ENCODE data around the gene RAI14. TPM values are rescaled to one million over a fixed set of nuclear protein-coding genes. Genes with fewer than 3 reads are reported as not detected.
"Not testable (repeated sequence)": the region's sequence is repeated elsewhere in the genome, so short reads cannot be mapped to it uniquely, and the experiment has no call there.

The RAI14 gene
- polyA plus RNA-seq, 6 donors from 2014 or later: 0.08 to 2.4 (median 1.2) TPM; not detected in 2

DNA sequence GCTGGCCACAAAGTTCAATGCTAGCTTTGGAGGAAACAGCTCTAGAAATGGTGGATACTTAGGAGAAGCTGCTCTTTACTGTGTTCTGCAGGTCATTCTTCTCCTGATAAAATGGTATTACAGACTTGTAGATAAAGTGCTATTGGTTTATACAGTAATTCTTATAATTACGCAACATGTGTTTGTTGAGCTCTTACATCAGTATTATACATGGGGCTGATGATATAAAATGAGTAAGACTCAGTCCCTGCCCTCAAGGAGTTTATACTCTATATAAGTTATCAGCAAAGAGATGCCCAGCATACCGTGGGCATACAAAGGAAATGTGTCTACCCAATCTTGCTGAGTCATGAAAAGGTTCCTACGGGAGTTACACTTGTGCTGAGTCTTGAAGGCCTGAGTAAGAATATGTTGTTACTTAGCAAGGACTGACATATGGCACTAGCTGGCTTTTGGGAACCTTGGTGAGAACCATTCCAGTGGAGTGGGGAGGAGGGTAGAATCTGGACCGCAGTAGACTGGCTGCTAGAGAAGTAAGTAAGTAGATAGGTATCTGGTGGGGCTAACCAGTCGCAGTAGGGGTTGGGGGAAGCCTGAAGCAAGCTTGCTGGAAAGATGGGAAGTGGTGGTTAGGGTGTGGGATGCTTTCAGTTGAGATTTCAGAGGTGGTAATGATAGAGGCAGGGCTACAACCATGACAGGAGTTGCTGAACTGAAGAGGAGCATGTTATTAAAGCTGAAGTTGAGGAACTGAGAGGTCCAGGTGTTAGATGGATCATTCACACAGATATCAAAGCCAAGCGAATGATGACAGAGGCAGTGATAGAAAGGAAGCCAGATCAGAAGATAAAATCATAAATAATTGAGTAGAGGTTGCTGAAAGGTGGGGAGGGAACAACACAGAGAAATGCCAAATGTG is 171.7 kb downstream of the RAI14 start:
- DNase-seq (no peak), ATAC-seq (ENCODE audit: low read depth in 2 of 2) (peak; percentile 66 to 78)
- Mint-ChIP-seq H3K27ac (peak overlapping the region in 2 of 6 donors; percentile 7 to 36), H3K4me3 (peak overlapping the region in 1 of 8 donors; percentile 12), H3K9me3 (no peaks in the 10 kb centered on the region), H3K4me1 (peaks cover 7 to 11% (median 9%) of the 10 kb centered on the region in 3 donors), H3K27me3 (peaks cover 0 to 9% (median 5%) of the 10 kb centered on the region in 3 donors), H3K36me3 (no peaks in the 10 kb centered on the region)

DNA sequence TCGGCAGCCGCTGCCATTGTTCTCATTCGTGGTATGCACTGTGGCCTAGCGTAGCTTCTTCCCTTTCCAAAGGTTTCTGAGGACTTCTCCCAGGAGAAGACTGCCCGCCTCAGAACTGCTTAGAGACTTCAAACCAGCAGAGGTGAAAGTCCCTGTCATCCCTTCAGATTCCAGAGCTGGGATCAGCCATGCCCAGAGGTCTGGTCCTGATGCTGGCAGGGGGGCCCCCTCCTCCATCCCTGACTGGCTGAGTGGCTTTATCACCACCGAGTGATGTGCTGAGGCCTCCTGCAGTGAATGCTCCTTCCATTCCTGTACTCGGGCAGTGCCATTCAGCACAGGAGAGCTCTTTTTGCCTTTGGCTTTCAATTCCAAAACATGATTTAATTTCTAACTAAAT is 174.7 kb downstream of the RAI14 start:
- H3K36me3 Mint-ChIP-seq; H3K27ac Mint-ChIP-seq; H3K4me3 Mint-ChIP-seq; ATAC-seq (ENCODE audit: low read depth in 2 of 2); H3K27me3 Mint-ChIP-seq; H3K9me3 Mint-ChIP-seq; DNase-seq: not testable (repeated sequence)
- peaks cover 7 to 11% (median 9%) of the 10 kb centered on the region in 3 donors for H3K4me1 Mint-ChIP-seq

DNA sequence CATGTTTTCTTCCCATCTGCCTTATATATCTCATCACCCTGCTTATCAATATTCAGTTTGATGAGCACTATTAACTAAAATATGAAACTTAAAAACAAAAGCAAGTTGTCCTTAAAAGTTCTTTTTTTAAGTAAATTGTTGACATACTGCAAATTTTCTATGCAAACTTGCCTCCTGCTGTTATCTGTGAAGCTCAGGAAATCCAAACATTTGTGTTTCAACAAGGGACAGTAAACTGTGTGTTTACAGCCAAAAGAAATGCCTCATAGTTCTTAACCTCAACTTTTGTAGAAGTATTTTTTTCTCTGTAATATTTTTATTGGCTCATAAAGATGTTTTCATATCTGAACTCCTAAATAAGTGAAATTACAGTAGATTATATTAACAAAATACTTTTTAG is 175.2 kb downstream of the RAI14 start:
- Mint-ChIP-seq H3K4me1 (peaks cover 7 to 11% (median 9%) of the 10 kb centered on the region in 3 donors), H3K36me3 (no peaks in the 10 kb centered on the region), H3K4me3 (no peak overlapping the region), H3K27ac (no peak overlapping the region), H3K27me3 (no peaks in the 10 kb centered on the region), H3K9me3 (no peaks in the 10 kb centered on the region)
- ATAC-seq (ENCODE audit: low read depth in 2 of 2) (no peak), DNase-seq (no peak)

DNA sequence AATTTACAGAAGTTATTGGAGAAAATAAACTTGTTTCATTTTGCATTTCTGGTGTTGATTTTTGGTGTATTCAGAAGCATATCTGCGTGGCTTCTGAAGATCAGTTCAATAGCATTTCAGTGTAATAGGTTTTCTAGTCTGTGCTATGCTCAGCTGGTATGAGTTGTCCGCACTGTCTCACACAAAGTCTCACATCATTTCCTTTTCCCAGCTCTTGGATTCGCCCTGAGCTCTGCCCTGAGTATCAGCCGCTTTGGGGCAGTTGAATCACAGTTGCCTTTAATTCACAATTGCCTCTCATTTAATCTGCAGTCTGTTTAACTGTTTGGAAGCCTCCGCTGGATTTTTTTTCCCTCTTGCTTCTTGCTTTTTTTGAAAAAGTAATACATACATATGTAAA is 176.4 kb downstream of the RAI14 start:
- H3K4me3 Mint-ChIP-seq: no peak overlapping the region
- DNase-seq (no peak), ATAC-seq (ENCODE audit: low read depth in 2 of 2) (no peak)
- H3K27ac Mint-ChIP-seq: no peak overlapping the region
- no peaks in the 10 kb centered on the region for H3K36me3 Mint-ChIP-seq
- H3K4me1 Mint-ChIP-seq: peaks cover 7 to 11% (median 9%) of the 10 kb centered on the region in 3 donors
- H3K27me3 Mint-ChIP-seq: no peaks in the 10 kb centered on the region
- no peaks in the 10 kb centered on the region for H3K9me3 Mint-ChIP-seq

DNA sequence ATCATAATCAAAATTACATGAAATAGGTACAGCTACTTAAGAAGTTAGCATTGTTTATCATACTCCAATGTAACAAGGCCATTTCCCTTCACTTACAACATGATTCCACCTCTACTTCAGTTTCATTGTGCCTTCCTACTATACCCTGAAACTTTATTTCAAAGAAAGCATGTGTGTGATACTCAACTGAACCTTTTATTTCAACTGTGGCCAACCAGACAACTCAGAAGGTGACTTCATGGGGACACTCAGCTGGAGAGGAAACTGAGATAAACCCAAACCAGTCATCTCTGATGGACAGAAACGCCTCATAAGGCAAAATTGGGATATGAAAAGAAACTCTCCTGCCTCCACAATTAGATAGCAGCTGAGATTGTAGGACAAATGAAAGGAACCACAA is 177.0 kb downstream of the RAI14 start:
- peaks cover 4 to 7% (median 5%) of the 10 kb centered on the region in 3 donors for H3K4me1 Mint-ChIP-seq
- no peak for DNase-seq
- H3K27ac Mint-ChIP-seq: no peak overlapping the region
- no peak for ATAC-seq (ENCODE audit: low read depth in 2 of 2)
- no peaks in the 10 kb centered on the region for H3K36me3 Mint-ChIP-seq
- no peaks in the 10 kb centered on the region for H3K9me3 Mint-ChIP-seq
- H3K4me3 Mint-ChIP-seq: no peak overlapping the region
- no peaks in the 10 kb centered on the region for H3K27me3 Mint-ChIP-seq

DNA sequence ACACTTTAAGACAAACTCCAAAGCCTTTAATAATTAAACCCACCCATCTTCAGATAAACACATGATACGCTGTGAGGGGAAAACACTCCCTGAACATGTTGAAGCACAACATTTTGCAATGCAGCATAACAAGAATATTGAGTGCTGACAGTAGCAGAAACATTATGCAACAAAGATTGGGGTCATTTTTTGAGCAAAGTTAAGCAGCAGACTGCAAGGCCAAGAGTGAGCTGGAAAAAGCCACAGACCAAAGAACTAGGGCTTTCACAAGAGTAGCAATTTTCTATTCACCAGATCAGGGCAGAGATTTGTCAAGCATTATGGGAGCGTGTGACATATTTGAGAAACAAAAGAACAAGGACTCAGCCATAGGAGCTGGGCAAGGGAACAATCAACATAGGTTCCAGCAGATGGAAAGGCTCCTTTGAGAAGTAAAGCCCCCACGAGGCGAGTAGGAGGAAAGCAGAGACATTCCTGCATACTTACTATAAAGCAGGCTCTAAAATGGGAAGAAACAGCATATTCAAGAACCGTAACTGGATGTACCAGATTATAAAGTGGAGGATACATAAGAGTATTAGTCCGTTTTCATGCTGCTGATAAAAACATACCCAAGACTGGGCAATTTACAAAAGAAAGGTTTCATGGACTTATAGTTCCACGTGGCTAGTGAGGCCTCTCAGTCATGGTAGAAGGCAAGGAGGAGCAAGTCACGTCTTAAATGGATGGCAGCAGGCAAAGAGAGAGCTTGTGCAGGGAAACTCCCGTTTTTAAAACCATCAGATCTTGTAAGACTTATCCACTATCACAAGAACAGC is 178.1 kb downstream of the RAI14 start:
- Mint-ChIP-seq H3K27me3 (no peaks in the 10 kb centered on the region), H3K9me3 (no peaks in the 10 kb centered on the region), H3K4me1 (peaks cover 8 to 10% (median 9%) of the 10 kb centered on the region in 3 donors), H3K27ac (peak overlapping the region in 4 of 6 donors; percentile 8 to 86 (median 33)), H3K36me3 (no peaks in the 10 kb centered on the region), H3K4me3 (no peak overlapping the region)
- ATAC-seq (ENCODE audit: low read depth in 2 of 2): no peak
- no peak for DNase-seq

DNA sequence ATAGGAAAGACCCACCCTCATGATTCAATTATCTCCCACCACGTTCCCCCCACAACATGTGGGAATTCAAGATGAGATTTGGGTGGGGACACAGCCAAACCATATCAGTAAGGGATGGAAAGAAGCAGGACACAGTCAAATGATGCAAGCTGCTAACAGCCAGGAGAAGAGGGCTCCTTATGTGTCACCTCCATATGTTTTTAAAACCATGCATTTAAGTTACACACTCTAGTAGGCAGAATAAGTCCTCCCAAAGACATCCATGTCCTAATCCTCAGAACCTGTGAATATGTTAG is 178.6 kb downstream of the RAI14 start:
- H3K4me1 Mint-ChIP-seq: peaks cover 12 to 15% (median 14%) of the 10 kb centered on the region in 3 donors
- H3K27me3 Mint-ChIP-seq: no peaks in the 10 kb centered on the region
- DNase-seq (no peak), ATAC-seq (ENCODE audit: low read depth in 2 of 2) (no peak)
- H3K4me3 Mint-ChIP-seq: no peak overlapping the region
- no peaks in the 10 kb centered on the region for H3K36me3 Mint-ChIP-seq
- peak overlapping the region in 3 of 6 donors; percentile 8 to 86 (median 39) for H3K27ac Mint-ChIP-seq
- no peaks in the 10 kb centered on the region for H3K9me3 Mint-ChIP-seq

DNA sequence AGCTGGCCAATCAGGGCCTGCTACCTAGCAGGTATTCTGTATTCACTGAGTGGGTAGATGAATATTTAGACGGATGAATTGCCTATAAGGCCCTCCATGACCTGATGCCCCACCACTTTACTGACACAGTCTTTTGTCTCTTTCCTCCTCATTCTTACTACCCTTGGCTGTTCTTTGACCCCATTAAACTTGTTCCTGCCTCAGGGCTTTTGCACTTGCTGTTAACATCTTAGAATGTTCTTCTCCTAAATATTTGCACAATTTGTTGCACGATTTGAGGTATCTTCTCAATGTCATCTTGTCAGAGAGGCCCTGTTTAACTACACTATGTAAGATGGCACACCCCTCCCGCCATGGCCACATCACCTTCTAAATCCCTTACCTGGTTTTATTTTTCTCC is 179.5 kb downstream of the RAI14 start:
- peak overlapping the region in 1 of 8 donors; percentile 44 for H3K4me3 Mint-ChIP-seq
- no peak overlapping the region for H3K27ac Mint-ChIP-seq
- no peaks in the 10 kb centered on the region for H3K27me3 Mint-ChIP-seq
- H3K36me3 Mint-ChIP-seq: no peaks in the 10 kb centered on the region
- DNase-seq: no peak
- H3K9me3 Mint-ChIP-seq: no peaks in the 10 kb centered on the region
- ATAC-seq (ENCODE audit: low read depth in 2 of 2): no peak
- H3K4me1 Mint-ChIP-seq: peaks cover 12 to 16% (median 14%) of the 10 kb centered on the region in 3 donors

DNA sequence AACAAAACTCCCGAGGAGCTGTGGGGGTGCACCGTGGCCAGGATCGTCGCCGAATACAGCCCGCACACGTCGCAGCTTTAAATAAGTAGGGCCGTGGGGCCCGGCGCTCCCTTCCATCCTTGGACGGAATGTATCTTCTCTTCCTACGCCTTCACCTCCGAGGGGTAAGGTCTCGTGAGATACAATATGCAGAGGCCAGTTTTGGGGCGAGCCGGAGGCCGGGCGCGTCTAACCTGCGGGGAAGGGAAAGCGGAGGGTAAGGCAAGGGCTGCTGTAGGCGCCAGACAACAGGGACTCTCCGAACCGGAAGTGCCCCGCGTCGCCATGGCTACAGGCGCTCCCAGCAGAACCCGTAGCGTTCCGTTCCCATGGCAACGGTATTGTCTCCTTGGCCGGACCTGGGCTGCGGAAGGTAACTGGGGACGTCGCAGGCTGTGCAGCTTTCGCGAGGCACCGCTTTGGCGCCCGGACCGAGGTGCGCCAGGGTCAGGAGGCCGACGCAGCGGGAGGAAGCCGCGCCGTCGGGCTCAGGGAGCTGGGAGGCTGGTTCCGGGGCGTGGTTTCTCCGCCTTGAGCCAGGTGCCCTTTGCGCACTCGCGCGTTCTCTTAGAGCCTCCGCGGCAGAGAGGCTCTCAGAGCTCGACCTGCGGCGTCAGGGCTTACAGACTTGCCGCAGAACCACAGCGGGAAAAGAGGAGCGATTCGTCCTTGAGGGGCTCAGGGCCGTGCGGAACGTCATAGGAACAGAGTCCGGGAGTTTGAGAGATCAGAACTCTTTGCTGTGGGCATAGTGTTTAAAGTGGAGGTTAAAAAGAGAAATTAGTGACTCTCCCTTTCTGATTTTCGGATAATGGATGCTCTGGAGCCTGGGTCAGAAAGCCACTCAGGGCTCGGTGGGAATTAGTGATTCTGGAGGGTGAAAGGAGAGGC is 182.9 kb downstream of the RAI14 start, which contains the start of gene TTC23L:
Gene TTC23L (plus strand): TSS at position 380 of the 930 bp plus-strand sequence. CDS start 1,508 bp downstream, outside the sequence.
- DNase-seq (peak; percentile 91), ATAC-seq (ENCODE audit: low read depth in 2 of 2) (peak; percentile 89 to 92)
- no peaks in the 10 kb centered on the region for H3K9me3 Mint-ChIP-seq
- peaks cover 0 to 4% (median 0%) of the 10 kb centered on the region in 3 donors for H3K27me3 Mint-ChIP-seq
- H3K4me3 Mint-ChIP-seq: peak within 1 kb of the TSS; percentile 82 to 99 (median 96)
- peaks cover 12 to 16% (median 14%) of the 10 kb centered on the region in 3 donors for H3K4me1 Mint-ChIP-seq
- H3K27ac Mint-ChIP-seq: peak within 1 kb of the TSS; percentile 94 to 100 (median 99)
- no peaks in the 10 kb centered on the region for H3K36me3 Mint-ChIP-seq

DNA sequence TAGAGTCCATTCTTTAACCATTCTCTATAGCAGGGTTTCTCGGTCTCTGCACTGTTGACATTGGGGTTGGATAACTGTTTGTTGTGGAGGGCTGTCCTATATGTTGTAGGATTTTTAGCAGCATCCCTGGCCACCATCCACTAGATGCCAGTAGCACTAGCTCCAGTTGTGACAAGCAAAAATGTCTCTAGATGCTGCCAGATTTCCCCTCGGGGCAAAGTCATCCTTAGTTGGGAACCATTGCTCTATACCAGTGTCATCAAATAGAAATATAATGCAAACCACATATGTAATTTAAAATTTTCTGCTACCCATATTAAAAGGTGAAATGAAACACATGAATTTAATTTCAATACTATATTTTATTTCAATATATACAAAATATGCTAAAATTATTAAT is 185.7 kb downstream of the RAI14 start:
- H3K36me3 Mint-ChIP-seq: no peaks in the 10 kb centered on the region
- H3K4me1 Mint-ChIP-seq: peaks cover 12 to 16% (median 14%) of the 10 kb centered on the region in 3 donors
- DNase-seq (no peak), ATAC-seq (ENCODE audit: low read depth in 2 of 2) (no peak)
- H3K9me3 Mint-ChIP-seq: no peaks in the 10 kb centered on the region
- peaks cover 0 to 9% (median 0%) of the 10 kb centered on the region in 3 donors for H3K27me3 Mint-ChIP-seq
- peak overlapping the region in 3 of 8 donors; percentile 15 to 66 (median 26) for H3K4me3 Mint-ChIP-seq
- no peak overlapping the region for H3K27ac Mint-ChIP-seq

DNA sequence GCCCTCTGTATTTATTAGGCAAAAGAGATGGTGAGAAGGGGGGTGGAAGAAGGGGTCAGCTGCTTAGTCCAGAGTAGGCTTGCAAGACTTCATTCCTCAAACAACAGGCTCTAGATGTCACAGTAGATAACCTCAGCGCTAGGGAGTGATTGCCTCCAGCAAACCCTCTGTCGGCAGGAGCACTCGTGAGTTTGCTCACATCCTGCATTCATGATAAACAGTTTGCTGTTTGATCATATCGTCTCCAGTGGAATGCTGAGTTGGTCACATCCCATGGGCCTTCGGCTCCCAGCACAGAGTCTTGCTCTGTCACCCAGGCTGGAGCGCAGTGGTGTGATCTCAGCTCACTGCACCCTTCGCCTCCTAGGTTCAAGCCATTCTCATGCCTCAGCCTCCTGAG is 186.4 kb downstream of the RAI14 start:
- no peak for DNase-seq
- H3K27me3 Mint-ChIP-seq: peaks cover 0 to 9% (median 0%) of the 10 kb centered on the region in 3 donors
- no peak overlapping the region for H3K27ac Mint-ChIP-seq
- H3K9me3 Mint-ChIP-seq: no peaks in the 10 kb centered on the region
- no peak for ATAC-seq (ENCODE audit: low read depth in 2 of 2)
- no peak overlapping the region for H3K4me3 Mint-ChIP-seq
- H3K36me3 Mint-ChIP-seq: no peaks in the 10 kb centered on the region
- H3K4me1 Mint-ChIP-seq: peaks cover 12 to 16% (median 14%) of the 10 kb centered on the region in 3 donors

DNA sequence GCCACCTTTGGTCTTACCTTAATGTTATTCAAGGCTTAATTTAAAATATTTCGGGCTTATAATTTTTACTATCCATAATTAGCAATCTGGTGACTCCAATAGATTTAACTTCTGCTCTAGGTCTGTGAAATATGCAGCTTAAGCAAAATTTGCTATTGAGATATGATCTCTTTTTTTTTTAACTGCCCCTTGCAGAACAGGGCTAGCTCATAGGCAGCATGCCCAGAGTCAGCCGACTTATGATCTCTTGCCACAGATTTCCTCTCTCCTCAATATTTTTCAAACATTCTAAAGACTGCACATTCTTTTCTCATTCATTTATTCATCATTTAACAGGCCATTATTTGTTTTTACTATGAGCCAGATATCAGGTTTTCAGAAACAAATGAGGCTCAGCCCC is 187.4 kb downstream of the RAI14 start:
- peak overlapping the region in 1 of 6 donors; percentile 65 for H3K27ac Mint-ChIP-seq
- H3K4me3 Mint-ChIP-seq: no peak overlapping the region
- H3K9me3 Mint-ChIP-seq: no peaks in the 10 kb centered on the region

More for the DNA sequence above, 187.4 kb downstream of the RAI14 start:
- Mint-ChIP-seq H3K27me3 (peaks cover 2 to 13% (median 4%) of the 10 kb centered on the region in 3 donors), H3K4me1 (peaks cover 10 to 11% (median 11%) of the 10 kb centered on the region in 3 donors), H3K36me3 (no peaks in the 10 kb centered on the region)
- DNase-seq (no peak), ATAC-seq (ENCODE audit: low read depth in 2 of 2) (no peak)

All from naive B cell (primary cell).